GM12892 (cell line): ENCODE results near the gene PM20D2.

Experiments
- POLR2A ChIP-seq: IDR thresholded peaks from 2 replicates; pipeline ENCODE4 v1.6.1; 2011; ENCODE audit warnings: low read depth, low read length, control low read depth
- POLR2AphosphoS5 ChIP-seq: IDR thresholded peaks from 2 replicates; pipeline ENCODE4 v1.6.1; 2011; ENCODE audit warnings: low read depth, low read length, control low read depth

DNA sequence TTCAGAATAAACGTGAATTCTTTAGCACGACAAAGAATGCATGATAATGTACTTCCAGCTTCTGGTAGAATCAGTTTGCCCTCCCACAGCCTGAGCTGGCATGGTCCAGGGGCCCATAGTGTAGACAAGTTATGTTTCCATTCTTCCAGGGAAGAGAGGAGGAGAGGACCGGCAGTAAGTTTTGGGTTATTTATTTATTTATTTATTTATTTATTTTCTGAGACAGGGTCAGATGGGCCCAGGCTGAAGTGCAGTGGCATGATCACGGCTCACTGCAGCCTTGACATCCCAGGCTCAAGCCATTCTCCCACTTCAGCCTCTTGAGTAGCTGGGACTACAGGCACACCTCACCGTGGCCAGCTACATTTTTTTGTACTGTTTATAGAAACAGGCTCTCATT, 66.6 kb downstream of the PM20D2 start:
- TF ChIP-seq POLR2A (no peak), POLR2AphosphoS5 (no peak)
